Suppressor macrophage treated with lipopolysaccharide for 1 hour (primary cell): Measurements from ENCODE around the gene NCOA3.
A peak's percentile ranks its signal among the peaks of the same experiment; 100 is the strongest.
"Not testable (repeated sequence)": the region's sequence is repeated elsewhere in the genome, so short reads cannot be mapped to it uniquely, and the experiment has no call there.

Source experiments
- DNase-seq, 3 donors: peaks; one replicate each; pipeline ENCODE4 v3.0.0-alpha.2; 2020 to 2022

The NCOA3 gene

GRCh38 chr20:47501482-47502270 is at the start of gene NCOA3:
NCOA3 (plus strand) TSS chr20:47501887; CDS start chr20:47622248, 120,361 bp downstream.
- DNase-seq = peak; percentile 93 to 97 (median 96)

DNA sequence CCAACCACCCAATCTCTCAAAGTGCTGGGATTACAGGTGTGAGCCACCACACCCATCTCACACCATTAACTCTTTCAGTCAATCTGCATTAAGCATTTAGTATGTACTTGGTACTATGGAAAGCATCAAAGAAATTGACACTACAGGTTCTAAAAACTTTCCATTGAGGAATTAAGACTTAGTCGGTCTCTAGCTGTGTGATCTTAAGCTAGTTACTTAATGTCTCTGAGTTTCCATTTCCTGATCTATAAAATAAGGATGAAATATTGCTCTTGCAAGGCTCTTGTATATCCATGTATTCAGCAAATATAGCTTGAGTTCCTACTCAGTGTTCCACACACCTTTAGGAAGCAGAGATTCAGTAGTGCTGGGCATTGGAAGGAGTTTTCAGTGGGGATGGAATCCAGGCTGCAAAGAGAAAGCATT is 48.9 kb upstream of the NCOA3 start:
- no peak for DNase-seq

DNA sequence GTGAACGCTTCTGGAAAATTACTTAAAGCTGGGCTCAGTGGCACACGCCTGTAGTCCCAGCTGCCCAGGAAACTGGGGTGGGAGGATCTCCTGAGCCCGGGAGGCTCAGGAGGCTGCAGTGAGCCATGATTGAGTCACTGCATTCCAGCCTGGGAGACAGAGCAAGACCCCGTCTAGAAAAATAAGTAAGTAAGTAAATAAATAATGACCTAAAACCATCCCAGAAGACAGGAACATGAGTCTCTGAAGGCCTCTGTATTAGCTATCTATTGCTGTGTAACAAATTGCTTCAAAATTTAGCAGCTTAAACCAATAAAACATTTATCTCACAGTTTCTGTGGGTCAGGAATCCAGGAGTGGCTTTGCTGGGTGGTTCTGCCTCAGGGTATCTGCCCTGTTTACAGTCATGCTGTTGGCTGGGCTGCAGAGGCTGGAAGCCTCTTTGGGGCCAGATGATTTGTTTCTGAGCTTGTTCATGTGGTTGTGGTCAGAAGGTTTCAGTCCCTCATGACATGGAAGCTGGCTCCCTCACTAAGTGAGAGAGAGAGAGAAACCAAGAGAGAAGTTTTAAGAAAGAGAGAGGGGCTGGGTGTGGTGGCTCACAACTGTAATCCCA is 48.4 kb upstream of the NCOA3 start:
- DNase-seq = no peak

DNA sequence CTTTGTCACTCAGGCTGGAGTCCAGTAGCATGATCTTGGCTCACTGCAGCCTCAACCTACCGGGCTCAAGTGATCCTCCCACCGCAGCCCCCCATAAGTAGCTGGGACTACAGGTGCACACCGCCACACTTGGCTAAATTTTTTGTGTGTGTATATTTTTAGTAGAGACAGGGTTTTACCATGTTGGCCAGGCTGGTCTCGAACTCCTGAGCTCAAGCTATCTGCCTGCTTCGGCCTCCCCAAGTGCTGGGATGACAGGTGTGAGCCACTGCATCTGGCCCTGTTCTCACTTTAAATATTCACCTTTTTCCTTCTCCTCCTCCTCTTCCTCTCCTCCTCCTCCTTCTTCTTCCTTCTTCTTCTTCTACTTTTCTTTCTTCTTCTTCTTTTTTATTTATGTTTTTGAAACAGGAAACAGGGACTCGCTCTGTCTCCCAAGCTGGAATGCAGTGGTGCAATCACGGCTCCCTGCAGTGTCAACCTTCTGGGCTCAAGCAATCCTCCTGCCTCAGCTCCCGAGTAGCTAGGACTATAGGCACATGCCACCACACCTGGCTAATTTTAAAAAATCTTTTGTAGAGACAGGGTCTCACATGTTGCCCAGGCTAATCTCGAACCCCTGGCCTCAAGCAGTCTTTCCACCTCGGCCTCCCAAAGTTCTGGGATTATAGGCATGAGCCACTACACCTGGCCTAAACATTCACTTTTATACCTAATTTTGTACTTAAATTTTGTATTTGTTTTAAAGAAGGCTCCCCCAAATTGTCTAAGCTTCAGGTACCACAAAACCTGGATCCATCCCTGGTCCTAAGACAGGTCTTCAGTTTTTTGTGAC is 47.2 kb upstream of the NCOA3 start:
- no peak for DNase-seq

DNA sequence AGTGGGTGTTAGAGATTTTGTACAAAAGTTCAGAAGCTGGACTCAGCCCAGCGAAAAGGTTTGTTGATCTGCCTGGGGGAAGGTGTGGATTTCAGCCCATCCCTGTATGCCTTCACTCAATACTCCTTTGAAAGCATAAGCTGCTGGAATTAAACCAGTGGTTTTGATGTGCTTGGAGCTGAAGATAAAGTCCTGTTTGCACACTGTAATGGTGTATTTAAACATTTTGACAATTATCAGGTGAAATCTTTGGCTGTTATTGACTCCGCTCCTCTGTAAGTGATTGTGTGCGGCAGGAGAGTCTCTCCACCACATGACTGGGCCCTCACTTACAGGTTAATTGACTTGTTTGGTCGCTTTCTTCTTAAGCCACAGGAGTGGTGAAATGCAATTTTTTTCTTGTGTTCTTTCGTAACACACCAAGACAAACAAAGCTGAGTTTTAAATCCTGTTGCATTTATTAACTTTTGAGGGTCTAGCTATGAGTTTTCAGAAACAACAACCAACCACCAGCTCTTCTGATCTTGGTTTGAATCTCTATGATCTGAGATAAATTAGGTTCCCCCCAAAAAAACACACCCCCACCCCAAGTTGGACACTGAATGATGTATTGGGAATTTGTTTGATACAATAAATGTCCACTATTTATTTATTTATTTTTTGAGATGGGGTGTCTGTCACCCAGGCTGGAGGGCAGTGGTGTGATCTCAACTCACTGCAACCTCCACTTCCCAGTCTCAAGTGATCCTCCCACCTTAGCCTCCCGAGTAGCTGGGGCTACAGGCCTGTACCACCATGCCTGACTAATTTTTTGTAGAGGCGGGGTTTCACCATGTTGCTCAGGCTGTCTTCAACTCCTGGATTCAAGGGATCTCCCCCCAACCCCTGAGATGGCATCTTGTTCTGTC is 46.3 kb upstream of the NCOA3 start:
- DNase-seq = no peak

GRCh38 chr20:47456041-47456537 is 45.6 kb upstream of the NCOA3 start:
- DNase-seq = no peak

GRCh38 chr20:47456952-47457724 is 44.5 kb upstream of the NCOA3 start:
- peak; percentile 61 to 79 (median 65) for DNase-seq

- DNase-seq = not testable (repeated sequence)
These were observed 43.2 kb upstream of the NCOA3 start for GRCh38 chr20:47458280-47459050.

GRCh38 chr20:47459344-47460073 is 42.2 kb upstream of the NCOA3 start:
- no peak for DNase-seq

GRCh38 chr20:47460761-47461112 is 41.0 kb upstream of the NCOA3 start:
- DNase-seq = not testable (repeated sequence)

DNA sequence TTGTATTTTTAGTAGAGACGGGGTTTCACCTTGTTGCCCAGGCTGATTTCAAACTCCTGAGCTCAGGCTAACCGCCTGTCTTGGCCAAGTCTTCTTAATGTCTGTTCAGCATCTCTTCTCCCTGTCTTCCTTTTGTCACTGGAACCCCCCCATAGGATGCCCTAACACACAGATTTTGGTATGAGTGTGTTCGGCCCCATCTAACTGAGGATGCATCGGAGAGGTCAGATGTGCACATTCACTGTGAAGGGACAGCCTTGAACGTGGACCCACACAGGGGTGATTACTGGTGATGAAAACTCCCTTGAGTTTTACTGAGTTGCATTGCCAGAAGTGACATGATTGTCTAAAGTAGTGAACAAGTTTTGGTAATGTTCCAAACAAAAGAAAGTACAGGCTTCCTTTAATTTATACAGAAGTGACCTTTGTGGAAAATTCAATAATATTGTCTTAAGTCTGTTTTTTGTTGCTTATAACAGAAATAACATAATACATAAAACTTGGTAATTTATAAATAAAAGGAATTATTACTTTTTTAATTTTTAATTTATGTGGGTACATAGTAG is 40.5 kb upstream of the NCOA3 start:
- no peak for DNase-seq

- not testable (repeated sequence) for DNase-seq
These were observed 39.8 kb upstream of the NCOA3 start for GRCh38 chr20:47461906-47462305.

DNA sequence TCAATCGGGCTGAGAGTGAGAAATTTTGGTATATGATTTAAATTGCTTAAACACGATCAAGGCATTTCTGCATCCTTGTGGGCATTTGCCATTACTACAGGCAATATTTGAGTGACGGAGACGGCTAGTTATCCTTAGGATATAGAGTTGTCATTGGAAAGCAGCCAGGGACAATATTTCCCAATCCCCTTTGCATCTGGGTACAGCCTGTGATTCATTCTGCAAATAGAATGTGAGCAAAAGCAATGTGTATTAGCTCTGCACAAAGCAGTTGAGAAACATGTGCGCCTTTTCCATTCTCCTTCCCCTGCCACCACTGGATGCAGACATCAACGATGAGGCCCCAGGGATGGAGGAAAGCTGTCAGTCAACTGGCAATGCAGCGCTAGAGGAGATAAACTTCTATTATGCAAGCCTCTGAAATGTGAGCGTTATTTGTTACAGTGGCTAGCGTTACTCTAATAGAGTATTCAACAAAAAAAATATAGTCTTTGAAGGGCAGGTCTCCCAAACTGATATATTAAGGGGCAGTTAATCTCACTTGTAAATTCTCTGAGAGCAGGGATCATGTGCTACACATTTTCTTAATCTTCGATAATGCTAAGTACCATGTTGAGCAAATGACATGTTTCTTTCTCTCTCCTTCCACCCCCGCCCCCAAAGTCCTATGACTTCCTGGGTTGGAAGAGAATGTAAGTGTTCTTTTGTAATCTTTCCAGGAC is 37.1 kb upstream of the NCOA3 start:
- DNase-seq = peak; percentile 80 to 91 (median 81)

GRCh38 chr20:47465335-47466090 is 36.2 kb upstream of the NCOA3 start:
- DNase-seq = no peak

DNA sequence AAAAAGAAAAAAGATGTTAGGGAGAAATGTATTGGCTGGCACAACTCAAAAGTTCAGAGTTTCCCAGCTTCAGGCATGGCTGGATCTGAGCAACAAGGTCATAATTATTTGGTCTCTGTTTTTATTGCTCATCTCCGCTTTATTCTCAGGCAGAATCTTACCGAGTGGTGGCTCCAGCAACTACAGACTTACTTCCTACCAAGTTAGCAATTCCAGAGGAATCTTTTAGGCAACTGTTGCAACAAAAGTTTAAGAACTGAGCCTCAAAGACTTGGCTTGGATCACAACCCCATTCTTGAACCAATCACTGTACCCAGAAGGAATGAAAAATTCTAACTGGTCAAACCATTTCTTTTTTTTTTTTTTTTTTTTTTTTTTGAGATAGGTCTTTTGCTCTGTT is 35.5 kb upstream of the NCOA3 start:
- no peak for DNase-seq

DNA sequence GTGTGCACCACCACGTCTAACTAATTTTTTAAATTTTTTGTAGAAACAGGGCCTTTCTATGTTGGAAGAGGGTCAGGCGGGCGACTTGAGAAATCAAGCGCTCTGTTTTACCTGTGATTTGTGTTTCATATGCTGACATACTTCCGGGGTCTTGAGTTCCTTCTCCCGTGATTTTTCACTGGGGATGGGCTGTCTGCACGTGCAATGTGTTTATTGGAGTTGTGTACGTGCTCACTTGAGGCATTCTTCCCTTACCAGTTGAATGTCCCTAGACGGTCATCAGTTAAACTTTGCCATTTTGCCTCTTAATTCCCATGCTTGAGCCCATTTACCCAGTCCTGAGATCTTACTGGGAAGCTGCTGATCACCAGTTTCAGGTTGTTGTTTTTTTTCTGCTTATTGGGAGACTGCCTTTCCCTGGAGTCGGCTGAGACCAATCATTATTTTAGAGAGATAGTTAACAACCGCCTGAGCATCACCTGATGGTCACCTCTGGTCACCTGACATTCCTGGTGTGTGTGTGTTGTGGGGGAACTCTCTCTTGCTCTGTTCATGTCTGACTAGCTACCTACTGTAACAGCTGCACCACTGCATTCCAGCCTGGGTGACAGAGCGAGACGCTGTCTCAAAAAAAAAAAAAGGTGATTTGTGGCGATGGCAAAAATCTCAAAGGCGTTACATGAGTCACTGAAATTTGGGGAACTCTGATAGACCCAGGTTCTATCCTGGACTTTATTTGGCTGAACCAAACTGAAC is 34.8 kb upstream of the NCOA3 start:
- DNase-seq = no peak
